Mesodermal cell (in vitro differentiated cells): ENCODE measurements around the gene HOXA4. TPM values are rescaled to one million over a fixed set of nuclear protein-coding genes. Genes with fewer than 3 reads are reported as not detected.
A peak's percentile ranks its signal among the peaks of the same experiment; 100 is the strongest.

Experiments used
- H3K27ac ChIP-seq: 2 replicates; pipeline ENCODE4 v1.7.0; 2013; ENCODE audit warnings: mild to moderate bottlenecking, low read depth, low read length, moderate library complexity; ENCODE audit not compliant: severe bottlenecking
- H3K36me3 ChIP-seq: 2 replicates; pipeline ENCODE4 v1.7.1; 2013; ENCODE audit warnings: mild to moderate bottlenecking, low read length, moderate library complexity; ENCODE audit not compliant: control insufficient read depth, insufficient read depth
- H3K4me1 ChIP-seq: one replicate; pipeline ENCODE4 v1.7.1; 2013; ENCODE audit warnings: mild to moderate bottlenecking, low read length; ENCODE audit not compliant: insufficient read depth, control insufficient read depth, poor library complexity, severe bottlenecking
- H3K4me3 ChIP-seq: 2 replicates; pipeline ENCODE4 v1.7.0; 2013; ENCODE audit warnings: low read length, control low read depth, mild to moderate bottlenecking; ENCODE audit not compliant: insufficient read depth, poor library complexity, severe bottlenecking; ENCODE audit errors: extremely low read depth
- H3K9me3 ChIP-seq: 2 replicates; pipeline ENCODE4 v1.7.1; 2013; ENCODE audit warnings: mild to moderate bottlenecking, low read length, moderate library complexity; ENCODE audit not compliant: control insufficient read depth
- WGBS, 2 experiments: methylation state at CpG; one replicate each; pipeline ENCODE4 v1.1.5; 2013; ENCODE audit warnings: missing lambda C conversion rate in 2 of 2; ENCODE audit not compliant: insufficient coverage in 2 of 2; 5-methylcytosine and 5-hydroxymethylcytosine counted together
- polyA plus RNA-seq, 2 experiments: library from polyadenylated mRNA; stranded (reverse); fragments of 50-300 nt; gene quantifications; one replicate each; pipeline ENCODE4 v1.2.3, GENCODE V29; 2013

The HOXA4 gene
- polyA plus RNA-seq (2013, experiment 1 of 2): 2.1 TPM
- polyA plus RNA-seq (2013, experiment 2 of 2): 2.3 TPM

GRCh38 chr7:27130540-27131389 lies at the start of gene HOXA4:
TSS of gene HOXA4 (minus strand) at chr7:27130757. CDS start at chr7:27130733, 24 bp downstream.
- no peak within 1 kb of the TSS for H3K27ac ChIP-seq

GRCh38 chr7:27179503-27180430 lies 49.2 kb upstream of the HOXA4 start:
- peaks cover 2% of the 10 kb centered on the region for H3K4me1 ChIP-seq
- H3K9me3 ChIP-seq: no peaks in the 10 kb centered on the region
- no peaks in the 10 kb centered on the region for H3K36me3 ChIP-seq
- H3K4me3 ChIP-seq: peak overlapping the region; percentile 16
- 2 to 4% methylated on average over 32 to 41 of the region's 56 CpGs for WGBS, 2 experiments
- peak overlapping the region; percentile 29 for H3K27ac ChIP-seq

More at GRCh38 chr7:27130540-27131389, at the start of gene HOXA4:
- Histone ChIP-seq H3K9me3 (no peaks in the 10 kb centered on the region), H3K36me3 (no peaks in the 10 kb centered on the region), H3K4me1 (peaks cover 4% of the 10 kb centered on the region), H3K4me3 (peak within 1 kb of the TSS; percentile 35)
- WGBS, 2 experiments: 1 to 2% methylated on average over 37 to 40 of the region's 67 CpGs

- Histone ChIP-seq H3K4me3 (peak overlapping the region; percentile 16), H3K4me1 (peaks cover 5% of the 10 kb centered on the region), H3K27ac (no peak overlapping the region), H3K9me3 (no peaks in the 10 kb centered on the region), H3K36me3 (no peaks in the 10 kb centered on the region)
- 4 to 5% methylated on average over 12 to 13 of the region's 14 CpGs for WGBS, 2 experiments
Measured at GRCh38 chr7:27179030-27179429, 48.5 kb upstream of the HOXA4 start.

DNA sequence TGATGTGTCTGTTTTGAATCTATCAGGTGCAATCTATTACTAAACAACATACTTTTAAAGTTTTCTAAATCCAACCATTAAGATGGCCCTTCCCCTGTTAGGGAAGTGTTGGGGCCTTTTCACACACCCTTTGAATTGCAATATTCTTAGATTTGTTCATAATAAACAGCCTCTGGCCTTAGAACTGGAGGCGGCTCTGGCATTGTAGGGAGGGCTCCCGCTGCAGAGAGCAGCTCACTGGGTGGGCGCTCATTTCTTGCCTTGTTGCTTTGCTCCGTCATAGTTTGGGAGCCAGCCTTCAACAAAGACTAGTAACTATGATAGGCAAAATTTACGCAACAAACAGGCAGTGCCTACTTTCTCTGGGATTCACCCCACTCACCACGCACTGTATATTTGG lies 47.8 kb upstream of the HOXA4 start:
- whole genome bisulfite sequencing, 2 experiments: 14 to 23% methylated on average over 2 to 4 of the region's 6 CpGs
- Histone ChIP-seq H3K9me3 (no peaks in the 10 kb centered on the region), H3K36me3 (no peaks in the 10 kb centered on the region), H3K4me3 (no peak overlapping the region), H3K4me1 (peaks cover 5% of the 10 kb centered on the region), H3K27ac (no peak overlapping the region)

GRCh38 chr7:27177795-27178320 lies 47.3 kb upstream of the HOXA4 start:
- H3K27ac ChIP-seq: no peak overlapping the region
- H3K4me1 ChIP-seq: peaks cover 3% of the 10 kb centered on the region
- 0 to 28% methylated on average over 1 to 4 of the region's 5 CpGs for WGBS, 2 experiments
- H3K4me3 ChIP-seq: no peak overlapping the region
- H3K36me3 ChIP-seq: no peaks in the 10 kb centered on the region
- no peaks in the 10 kb centered on the region for H3K9me3 ChIP-seq

GRCh38 chr7:27176962-27177794 lies 46.6 kb upstream of the HOXA4 start:
- 20 to 26% methylated on average over 17 of the region's 22 CpGs for WGBS, 2 experiments
- peaks cover 3% of the 10 kb centered on the region for H3K4me1 ChIP-seq
- no peak overlapping the region for H3K27ac ChIP-seq
- no peak overlapping the region for H3K4me3 ChIP-seq
- no peaks in the 10 kb centered on the region for H3K9me3 ChIP-seq
- no peaks in the 10 kb centered on the region for H3K36me3 ChIP-seq

- 50 to 73% methylated on average over 2 of the region's 3 CpGs for WGBS, 2 experiments
- no peak overlapping the region for H3K27ac ChIP-seq
- H3K4me3 ChIP-seq: no peak overlapping the region
- H3K4me1 ChIP-seq: peaks cover 3% of the 10 kb centered on the region
- H3K36me3 ChIP-seq: no peaks in the 10 kb centered on the region
- no peaks in the 10 kb centered on the region for H3K9me3 ChIP-seq
Measured at GRCh38 chr7:27176524-27176845, 45.9 kb upstream of the HOXA4 start.

DNA sequence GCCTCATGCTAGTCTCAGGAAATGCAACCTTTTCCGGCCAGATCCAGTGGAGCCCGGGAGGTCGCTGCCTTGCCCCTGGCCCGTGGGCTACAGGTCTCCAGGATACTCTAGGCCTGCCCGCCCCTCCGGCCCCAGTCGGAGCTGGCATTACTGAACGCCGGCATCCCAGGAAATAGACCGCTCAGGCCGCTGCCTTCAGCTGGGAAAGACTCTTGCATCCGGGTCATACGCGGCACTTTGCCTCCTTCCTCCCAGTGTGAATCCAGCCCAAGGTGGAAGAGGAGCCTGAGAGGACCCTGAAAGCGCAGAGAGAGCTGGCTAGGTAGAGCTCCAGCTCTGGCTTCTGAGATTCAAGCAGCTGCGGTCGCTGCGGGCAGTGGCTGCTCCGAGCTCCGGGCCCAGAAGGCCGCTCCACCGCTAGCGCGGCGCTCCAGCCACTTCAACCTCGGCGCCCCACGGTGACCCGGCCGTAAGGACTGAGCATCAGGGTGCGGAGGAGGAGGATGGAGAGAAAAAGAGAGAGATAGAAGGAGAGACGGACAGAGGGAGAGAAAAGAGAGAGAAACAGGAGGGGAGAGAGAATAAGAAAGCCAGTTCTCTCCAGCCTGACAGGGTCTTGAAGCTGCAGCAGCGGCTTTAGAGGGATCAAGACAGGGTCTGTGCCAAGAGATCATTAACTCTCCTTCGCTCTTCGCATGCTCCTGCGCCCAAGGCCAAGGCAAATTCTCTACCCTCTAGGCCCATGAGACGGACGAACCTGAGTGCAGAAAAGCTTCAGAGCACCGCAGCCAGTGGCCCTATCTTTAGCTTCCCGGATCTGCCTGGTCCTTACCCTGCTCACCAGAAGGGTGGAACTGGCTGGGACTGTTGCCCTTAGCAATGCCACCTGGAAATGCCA lies 45.3 kb upstream of the HOXA4 start:
- 7 to 11% methylated on average over 38 to 40 of the region's 40 CpGs for WGBS, 2 experiments
- H3K9me3 ChIP-seq: no peaks in the 10 kb centered on the region
- no peak overlapping the region for H3K4me3 ChIP-seq
- no peak overlapping the region for H3K27ac ChIP-seq
- no peaks in the 10 kb centered on the region for H3K36me3 ChIP-seq
- peaks cover 3% of the 10 kb centered on the region for H3K4me1 ChIP-seq

GRCh38 chr7:27174874-27175625 lies 44.5 kb upstream of the HOXA4 start:
- Histone ChIP-seq H3K27ac (no peak overlapping the region), H3K36me3 (no peaks in the 10 kb centered on the region), H3K4me3 (no peak overlapping the region), H3K9me3 (no peaks in the 10 kb centered on the region), H3K4me1 (peaks cover 3% of the 10 kb centered on the region)
- 8 to 14% methylated on average over 6 to 7 of the region's 12 CpGs for WGBS, 2 experiments
